Activated CD4-positive, alpha-beta T cell treated with anti-CD3 and anti-CD28 coated beads, Interleukin-2, Interleukin-4, amounts not matched to agents 100 ng/mL and 50 ng/mL, durations not matched to agents 16 hours and 8 hours (primary cell): Measurements from ENCODE around the gene PRKD2.
"Not testable (repeated sequence)": the region's sequence is repeated elsewhere in the genome, so short reads cannot be mapped to it uniquely, and the experiment has no call there.

Experiments
- DNase-seq: peaks from one replicate; pipeline ENCODE4 v3.0.0-alpha.2; 2020; ENCODE audit warnings: low spot score

The PRKD2 gene

GRCh38 chr19:46724468-46724867 is 7.6 kb upstream of the PRKD2 start:
- DNase-seq, result no peak

- no peak for DNase-seq
These were observed 6.6 kb upstream of the PRKD2 start for GRCh38 chr19:46723471-46723870.

- no peak for DNase-seq
These were observed 6.1 kb upstream of the PRKD2 start for GRCh38 chr19:46723023-46723461.

- no peak for DNase-seq
These were observed 5.6 kb upstream of the PRKD2 start for GRCh38 chr19:46722421-46723022.

GRCh38 chr19:46722004-46722380 is 5.1 kb upstream of the PRKD2 start:
- DNase-seq, result no peak

- DNase-seq, result no peak
These were observed 4.5 kb upstream of the PRKD2 start for GRCh38 chr19:46721269-46722003.

- no peak for DNase-seq
These were observed 3.8 kb upstream of the PRKD2 start for GRCh38 chr19:46720503-46721239.

- DNase-seq, result no peak
These were observed 3.0 kb upstream of the PRKD2 start for GRCh38 chr19:46719629-46720502.

GRCh38 chr19:46718934-46719622 is 2.2 kb upstream of the PRKD2 start:
- no peak for DNase-seq

GRCh38 chr19:46718157-46718933 is 1.4 kb upstream of the PRKD2 start:
- peak; percentile 80 for DNase-seq

GRCh38 chr19:46717716-46718143 is 816 bp upstream of the PRKD2 start:
- DNase-seq, result no peak

- no peak for DNase-seq
These were observed 261 bp downstream of the PRKD2 start for GRCh38 chr19:46716672-46717033.

GRCh38 chr19:46715975-46716671 is 791 bp downstream of the PRKD2 start:
- no peak for DNase-seq

- no peak for DNase-seq
These were observed 1.3 kb downstream of the PRKD2 start for GRCh38 chr19:46715620-46715974.

- DNase-seq, result peak; percentile 62
These were observed 2.3 kb downstream of the PRKD2 start for GRCh38 chr19:46714444-46715106.

- DNase-seq, result peak; percentile 64
These were observed 3.0 kb downstream of the PRKD2 start for GRCh38 chr19:46713781-46714443.

- not testable (repeated sequence) for DNase-seq
These were observed 4.1 kb downstream of the PRKD2 start for GRCh38 chr19:46712768-46713338.

GRCh38 chr19:46710687-46711086 is 6.2 kb downstream of the PRKD2 start:
- DNase-seq, result no peak
